DOHH2 (cell line): ENCODE results near the gene SNRNP35.

ENCODE experiments used
- H3F3A ChIP-seq: fragments of 200-600 bp; sonication (generic), shearing (Covaris generic); 2 replicates; pipeline ENCODE4 v1.6.0; 2016; ENCODE audit warnings: antibody characterized with exemption, mild to moderate bottlenecking; ENCODE audit not compliant: control insufficient read depth, insufficient read depth
- H3K27ac ChIP-seq: fragments of 200-600 bp; sonication (generic); 2 replicates; pipeline ENCODE4 v1.5.1; 2014; ENCODE audit warnings: low read depth, mild to moderate bottlenecking, low read length, moderate library complexity
- H3K27me3 ChIP-seq: fragments of 200-600 bp; sonication (generic); 2 replicates; pipeline ENCODE4 v1.6.1; 2014; ENCODE audit warnings: mild to moderate bottlenecking, low read length, mixed read lengths; ENCODE audit not compliant: control insufficient read depth
- H3K36me3 ChIP-seq: fragments of 200-600 bp; sonication (generic); 2 replicates; pipeline ENCODE4 v1.6.1; 2014; ENCODE audit warnings: mild to moderate bottlenecking, low read length, moderate library complexity, mixed read lengths; ENCODE audit not compliant: control insufficient read depth
- H3K4me1 ChIP-seq: fragments of 200-600 bp; sonication (generic); 2 replicates; pipeline ENCODE4 v1.6.1; 2014; ENCODE audit warnings: mild to moderate bottlenecking, low read length, mixed read lengths; ENCODE audit not compliant: control insufficient read depth
- H3K4me2 ChIP-seq: fragments of 200-600 bp; sonication (generic); 2 replicates; pipeline ENCODE4 v1.6.0; 2014; ENCODE audit warnings: mild to moderate bottlenecking, low read length, moderate library complexity
- H3K4me3 ChIP-seq: fragments of 200-600 bp; sonication (generic); 2 replicates; pipeline ENCODE4 v1.5.1; 2014; ENCODE audit warnings: mild to moderate bottlenecking, low read length, mixed read lengths
- H3K79me2 ChIP-seq: fragments of 200-600 bp; sonication (generic); 2 replicates; pipeline ENCODE4 v1.6.1; 2014; ENCODE audit warnings: mild to moderate bottlenecking, low read length, mixed read lengths; ENCODE audit not compliant: control insufficient read depth
- H3K9me2 ChIP-seq: fragments of 200-600 bp; sonication (generic); replicated peaks from 2 replicates; pipeline ENCODE4 v1.6.1; 2014; ENCODE audit warnings: mild to moderate bottlenecking, low read length, mixed read lengths; ENCODE audit not compliant: control insufficient read depth
- H3K9me3 ChIP-seq: fragments of 200-600 bp; sonication (generic); 2 replicates; pipeline ENCODE4 v1.6.1; 2014; ENCODE audit warnings: antibody characterized with exemption, low read length, mixed read lengths; ENCODE audit not compliant: control insufficient read depth, insufficient read depth
- H4K20me1 ChIP-seq: fragments of 200-600 bp; sonication (generic); 2 replicates; pipeline ENCODE4 v1.6.0; 2014; ENCODE audit warnings: low read depth, mild to moderate bottlenecking, antibody characterized with exemption, low read length, moderate library complexity; ENCODE audit not compliant: control insufficient read depth, insufficient read depth
- CTCF ChIP-seq: fragments of 200-600 bp; sonication (generic); IDR thresholded peaks from one replicate; pipeline ENCODE4 v1.5.1; 2014; ENCODE audit warnings: antibody characterized with exemption, mild to moderate bottlenecking, low read depth, low read length; ENCODE audit not compliant: poor library complexity, severe bottlenecking
- EZH2phosphoT487 ChIP-seq: fragments of 200-600 bp; sonication (generic); IDR thresholded peaks from 2 replicates; pipeline ENCODE4 v1.6.1; 2017; ENCODE audit warnings: borderline replicate concordance, mild to moderate bottlenecking, antibody characterized with exemption, low read length, moderate library complexity, mixed read lengths

The SNRNP35 gene

GRCh38 chr12:123433615-123434014 lies 24.3 kb upstream of the SNRNP35 start:
- H3K9me2 ChIP-seq: no peaks in the 10 kb centered on the region
- no peaks in the 10 kb centered on the region for H3K9me3 ChIP-seq
- H3K27me3 ChIP-seq: no peaks in the 10 kb centered on the region
- H3K27ac ChIP-seq: no peak overlapping the region
- peak overlapping the region; percentile 63 for H3K4me3 ChIP-seq
- H3K36me3 ChIP-seq: peaks cover 13% of the 10 kb centered on the region
- 0 out of 2 replicates have a peak, but pooled peaks cover under 1% of the 10 kb centered on the region for H4K20me1 ChIP-seq
- H3K4me2 ChIP-seq: peak overlapping the region; percentile 79
- H3K4me1 ChIP-seq: peaks cover 55% of the 10 kb centered on the region
- TF ChIP-seq CTCF: no peak
- no peak for TF ChIP-seq EZH2phosphoT487
- H3F3A ChIP-seq: peaks cover 9% of the 10 kb centered on the region; the same call in 1 of the 2 replicates
- H3K79me2 ChIP-seq: peaks cover 56% of the 10 kb centered on the region

DNA sequence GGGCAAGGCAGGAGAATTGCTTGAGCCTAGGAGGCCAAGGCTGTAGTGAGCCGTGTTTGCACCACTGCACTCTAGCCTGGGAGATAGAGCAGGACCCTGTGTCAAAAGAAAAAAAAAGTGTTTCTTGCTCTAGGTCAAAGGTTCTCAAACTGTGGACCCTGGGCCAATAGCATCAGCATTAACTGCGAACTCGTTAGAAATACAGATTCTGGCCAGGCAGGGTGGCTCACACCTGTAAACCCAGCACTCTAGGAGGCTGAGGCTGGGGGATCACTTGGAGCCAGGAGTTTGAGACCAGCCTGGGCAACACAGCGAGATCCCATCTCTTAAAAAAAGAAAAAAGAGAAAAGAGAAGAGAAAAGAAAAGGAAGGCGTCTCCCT lies 22.3 kb upstream of the SNRNP35 start:
- Histone ChIP-seq H3K27ac (peak overlapping the region; percentile 53), H3K4me3 (peak overlapping the region; percentile 86), H3K36me3 (peaks cover 10% of the 10 kb centered on the region), H3K4me1 (peaks cover 51% of the 10 kb centered on the region), H3K27me3 (no peaks in the 10 kb centered on the region), H3K79me2 (peaks cover 55% of the 10 kb centered on the region), H3K4me2 (peak overlapping the region; percentile 79), H3F3A (peaks cover 9% of the 10 kb centered on the region; the same call in 1 of the 2 replicates), H4K20me1 (no peaks in the 10 kb centered on the region), H3K9me3 (no peaks in the 10 kb centered on the region), H3K9me2 (no peaks in the 10 kb centered on the region)
- TF ChIP-seq CTCF (no peak), EZH2phosphoT487 (no peak)

DNA sequence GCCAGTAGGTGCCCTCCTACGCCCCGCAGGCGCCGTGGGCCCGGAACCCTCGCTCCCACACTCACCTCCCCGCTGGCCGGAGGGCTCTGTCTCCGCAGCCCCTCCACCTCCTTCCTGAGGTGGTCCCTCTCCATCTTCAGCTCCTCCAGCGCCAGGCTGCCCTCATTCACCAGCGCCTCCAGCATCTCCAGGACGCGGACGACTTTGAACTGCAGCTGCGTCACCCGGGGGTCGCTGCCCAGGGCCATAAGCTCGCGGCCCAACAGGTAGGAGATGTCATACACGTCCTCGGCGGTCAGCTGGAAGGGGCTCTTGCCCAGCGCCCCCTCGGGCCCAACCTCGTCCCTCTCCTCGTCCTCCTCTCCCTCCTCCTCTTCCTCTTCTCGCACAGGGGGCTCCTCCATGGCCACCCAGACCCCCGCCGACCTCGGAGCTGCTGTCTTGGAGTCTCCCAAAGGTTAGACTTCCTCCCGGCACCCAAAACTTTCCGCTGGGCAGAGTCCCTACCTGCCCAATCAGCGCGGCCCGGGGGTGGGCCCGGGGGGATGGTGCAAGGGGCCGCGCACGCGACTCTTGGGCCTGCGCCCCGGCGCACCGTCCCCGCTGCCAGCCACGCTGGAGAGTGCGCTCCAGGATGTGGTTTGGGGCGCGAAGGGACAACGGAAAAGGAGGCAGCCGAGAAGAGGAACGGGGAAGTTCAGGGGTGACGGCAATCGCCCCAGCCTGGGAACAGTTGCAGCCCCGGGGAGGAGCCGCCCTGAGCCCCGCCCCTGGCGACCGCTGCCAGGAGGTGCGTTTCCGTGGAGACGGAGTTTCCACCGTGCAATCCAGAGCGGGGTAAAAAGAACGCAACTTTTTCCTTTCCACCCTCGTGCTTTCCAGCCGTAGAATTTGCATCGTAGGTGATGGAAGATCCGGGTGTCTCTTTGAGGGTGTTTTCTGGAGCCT lies 21.6 kb upstream of the SNRNP35 start, which contains the start of gene RILPL2:
Gene RILPL2, minus strand, starts transcription at position 668 of the 948 bp plus-strand sequence. Its CDS starts 264 bp downstream, at position 404.
- Histone ChIP-seq H3K9me2 (no peaks in the 10 kb centered on the region), H3K79me2 (peaks cover 49% of the 10 kb centered on the region), H3K4me3 (peak within 1 kb of the TSS; percentile 86), H3F3A (peaks cover 9% of the 10 kb centered on the region; the same call in 1 of the 2 replicates), H3K27me3 (no peaks in the 10 kb centered on the region), H3K4me1 (peaks cover 49% of the 10 kb centered on the region), H3K9me3 (no peaks in the 10 kb centered on the region), H3K36me3 (peaks cover 6% of the 10 kb centered on the region), H4K20me1 (no peaks in the 10 kb centered on the region), H3K27ac (peak within 1 kb of the TSS; percentile 53), H3K4me2 (peak within 1 kb of the TSS; percentile 79)
- TF ChIP-seq EZH2phosphoT487 (no peak), CTCF (peak; percentile 45)
